HCT116 (cell line): ENCODE measurements around the gene PRIMPOL.
"Not testable (repeated sequence)": the region's sequence is repeated elsewhere in the genome, so short reads cannot be mapped to it uniquely, and the experiment has no call there.

Experiments
- JUND ChIP-seq: IDR thresholded peaks from 2 replicates; pipeline ENCODE4 v1.6.1; 2012
- TF ChIP-seq, protein P1 (sequence below): IDR thresholded peaks from 2 replicates; pipeline ENCODE4 v1.6.1; 2012

DNA sequence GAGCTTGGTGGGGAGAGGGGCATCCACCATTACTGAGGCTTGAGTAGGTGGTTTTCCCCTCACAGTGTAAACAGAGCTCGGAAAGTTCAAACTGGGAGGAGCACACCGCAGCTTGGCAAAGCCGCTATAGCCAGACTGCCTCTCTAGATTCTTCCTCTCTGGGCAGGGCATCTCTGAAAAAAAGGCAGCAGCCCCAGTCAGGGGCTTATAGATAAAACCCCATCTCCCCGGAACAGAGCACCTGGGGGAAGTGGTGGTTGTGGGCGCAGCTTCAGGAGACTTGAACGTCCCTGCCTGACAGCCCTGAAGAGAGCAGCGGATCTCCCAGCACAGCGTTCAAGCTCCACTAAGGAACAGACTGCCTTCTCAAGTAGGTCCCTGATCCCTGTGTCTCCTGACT lies 48.6 kb upstream of the PRIMPOL start:
- not testable (repeated sequence) for TF ChIP-seq JUND
- TF ChIP-seq, protein P1, sequence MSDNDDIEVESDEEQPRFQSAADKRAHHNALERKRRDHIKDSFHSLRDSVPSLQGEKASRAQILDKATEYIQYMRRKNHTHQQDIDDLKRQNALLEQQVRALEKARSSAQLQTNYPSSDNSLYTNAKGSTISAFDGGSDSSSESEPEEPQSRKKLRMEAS: not testable (repeated sequence)
